GM21576 (cell line): Measurements from ENCODE around the gene CAMK2N2.

Experiments used
- ATAC-seq: cut with Tn5 transposase; IDR thresholded peaks from one replicate; pipeline ENCODE4 v1.9.1; 2021; ENCODE audit warnings: mild to moderate bottlenecking, moderate library complexity; ENCODE audit not compliant: unreplicated experiment

The CAMK2N2 gene

DNA sequence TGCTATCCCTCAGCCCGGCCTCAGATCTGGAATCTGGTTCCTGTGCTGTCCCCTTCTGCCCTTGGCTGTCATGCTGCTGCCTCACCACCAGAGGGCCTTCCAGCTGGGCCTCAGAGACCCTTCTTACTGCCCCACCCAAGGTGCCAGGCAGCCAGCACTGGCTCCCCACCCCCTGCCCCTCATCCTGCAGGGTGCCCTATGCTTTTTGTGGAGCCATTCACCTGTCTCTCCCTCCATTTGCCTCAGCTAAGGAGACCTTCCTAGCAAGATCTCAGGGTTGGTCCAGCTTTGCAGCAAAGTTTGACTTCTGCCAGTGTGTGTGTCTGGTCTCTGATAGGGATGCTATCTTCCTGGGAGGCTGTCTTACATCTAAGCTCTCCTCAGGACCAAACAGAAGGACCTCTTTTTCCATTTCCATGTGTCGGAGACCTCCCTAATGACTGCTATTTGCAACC, 33.8 kb downstream of the CAMK2N2 start:
- peak; percentile 43 for ATAC-seq

DNA sequence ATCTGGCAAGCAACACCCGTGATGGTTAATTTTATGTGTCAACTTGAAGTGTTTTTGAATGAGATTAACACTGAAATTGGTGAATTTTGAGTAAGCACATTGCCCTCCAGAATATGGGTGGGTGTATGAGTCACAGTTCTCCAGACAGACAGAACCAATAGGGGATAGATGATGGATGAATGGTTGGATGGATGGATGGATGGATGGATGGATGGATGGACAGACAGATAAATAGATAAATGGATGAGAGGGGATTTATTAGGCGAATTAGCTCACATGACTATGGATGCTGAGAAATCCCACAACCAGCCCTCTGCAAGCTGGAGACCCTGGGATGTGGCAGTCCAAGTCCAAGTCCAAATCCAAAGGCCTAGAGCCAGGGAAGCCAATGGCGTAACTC, 37.4 kb downstream of the CAMK2N2 start:
- no peak for ATAC-seq

- ATAC-seq, result no peak
Measured at GRCh38 chr3:184222521-184222920, 38.8 kb downstream of the CAMK2N2 start.

GRCh38 chr3:184218814-184219213, 42.5 kb downstream of the CAMK2N2 start:
- ATAC-seq, result no peak

GRCh38 chr3:184211718-184212117, 49.6 kb downstream of the CAMK2N2 start:
- ATAC-seq, result no peak

GRCh38 chr3:184211297-184211696, 50.1 kb downstream of the CAMK2N2 start:
- no peak for ATAC-seq
